NB4 (cell line): Measurements from ENCODE around the gene IQSEC3.
"Not testable (repeated sequence)": the region's sequence is repeated elsewhere in the genome, so short reads cannot be mapped to it uniquely, and the experiment has no call there.

Experiments used
- CTCF ChIP-seq: IDR thresholded peaks from one replicate; pipeline ENCODE4 v1.5.1; 2012; ENCODE audit warnings: low read depth, low read length
- POLR2A ChIP-seq: IDR thresholded peaks from 2 replicates; pipeline ENCODE4 v1.6.1; 2011; ENCODE audit warnings: mild to moderate bottlenecking; ENCODE audit not compliant: insufficient read length; ENCODE audit errors: extremely low read depth

GRCh38 chr12:76551-76950 is 10.0 kb downstream of the IQSEC3 start:
- not testable (repeated sequence) for TF ChIP-seq CTCF, POLR2A
